Measurements from ENCODE around the gene ELANE. TPM values are rescaled to one million over a fixed set of nuclear protein-coding genes. Genes with fewer than 3 reads are reported as not detected.

The ELANE gene
- total and polyA plus RNA-seq, 9 of the 15 experiments (the other 6 are each of a cell fraction or from before 2014, with no cell fraction given) = not detected

GRCh38 chr19:888581-889385 is 36.7 kb downstream of the ELANE start (continued):
- no peak for TF ChIP-seq POU5F1 (IDR thresholded peaks at IDR 0.05; ENCODE audit: borderline replicate concordance, low read depth, low read length, partially characterized antibody)
- TF ChIP-seq, protein P1, sequence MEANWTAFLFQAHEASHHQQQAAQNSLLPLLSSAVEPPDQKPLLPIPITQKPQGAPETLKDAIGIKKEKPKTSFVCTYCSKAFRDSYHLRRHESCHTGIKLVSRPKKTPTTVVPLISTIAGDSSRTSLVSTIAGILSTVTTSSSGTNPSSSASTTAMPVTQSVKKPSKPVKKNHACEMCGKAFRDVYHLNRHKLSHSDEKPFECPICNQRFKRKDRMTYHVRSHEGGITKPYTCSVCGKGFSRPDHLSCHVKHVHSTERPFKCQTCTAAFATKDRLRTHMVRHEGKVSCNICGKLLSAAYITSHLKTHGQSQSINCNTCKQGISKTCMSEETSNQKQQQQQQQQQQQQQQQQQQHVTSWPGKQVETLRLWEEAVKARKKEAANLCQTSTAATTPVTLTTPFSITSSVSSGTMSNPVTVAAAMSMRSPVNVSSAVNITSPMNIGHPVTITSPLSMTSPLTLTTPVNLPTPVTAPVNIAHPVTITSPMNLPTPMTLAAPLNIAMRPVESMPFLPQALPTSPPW (CRISPR knock-in tag; IDR thresholded peaks at IDR 0.05) = peak; percentile 75
- peak; percentile 30 for TF ChIP-seq TBP (optimal IDR thresholded peaks at IDR 0.05; ENCODE audit: low read depth, low read length)
- peak; percentile 41; the same call in 1 of the 2 replicates for TF ChIP-seq HMBOX1 (IDR thresholded peaks at IDR 0.05)
- peak; percentile 100 for TF ChIP-seq ZNF740 (CRISPR knock-in tag; IDR thresholded peaks at IDR 0.05)
- peak in 1 of 2 experiments; percentile 96; a peak in 2 of 4 replicates for TF ChIP-seq ZNF740 (tag; IDR thresholded peaks at IDR 0.05)
- TF ChIP-seq PKNOX1 (IDR thresholded peaks at IDR 0.05) = peak; percentile 57
- TF ChIP-seq POLR2G (IDR thresholded peaks at IDR 0.05; ENCODE audit: low read depth, low read length) = peak; percentile 44; the same call in 1 of the 2 replicates
- peak; percentile 84 for TF ChIP-seq SP1 (CRISPR knock-in tag; IDR thresholded peaks at IDR 0.05)
- TF ChIP-seq KDM5B (IDR thresholded peaks at IDR 0.05; ENCODE audit: insufficient replicate concordance, low read depth, low read length) = peak; percentile 30
- 0 out of 2 replicates have a peak, but pooled peaks have one; percentile 11 for TF ChIP-seq RBFOX2 (IDR thresholded peaks at IDR 0.05; ENCODE audit: low read depth, low read length)
